ENCODE results near the gene SAA2.

The SAA2 gene

GRCh38 chr11:18196532-18196931 lies 51.9 kb downstream of the SAA2 start:
- Mint-ChIP-seq H3K4me1 (no peaks in the 10 kb centered on the region), H3K27ac (no peak overlapping the region), H3K27me3 (ENCODE audit: low read depth, poor library complexity) (peaks cover 47% of the 10 kb centered on the region), H3K4me3 (no peak overlapping the region), H3K36me3 (ENCODE audit: low read depth) (no peaks in the 10 kb centered on the region), H3K9me3 (no peaks in the 10 kb centered on the region)
- no peak for DNase-seq
- no peak for TF ChIP-seq CTCF (IDR thresholded peaks at IDR 0.05)
